NOMO-1 treated with dmso at 0.1 percent for 144 hours (cell line): ENCODE data around the gene GSTT2.

Experiments
- DNase-seq: peaks from one replicate; lab custom pipeline; 2025; ENCODE audit not compliant: unreplicated experiment; lab: John Stamatoyannopoulos, UW

GSTT2 gene

GRCh38 chr22:24008381-24009226, 28.7 kb downstream of the GSTT2 start:
- no peak for DNase-seq

GRCh38 chr22:24009227-24010017, 29.5 kb downstream of the GSTT2 start:
- DNase-seq: no peak

- DNase-seq: no peak
These were observed 30.1 kb downstream of the GSTT2 start for GRCh38 chr22:24010018-24010391.

GRCh38 chr22:24011735-24012068, 31.8 kb downstream of the GSTT2 start:
- DNase-seq: no peak

- DNase-seq: no peak
These were observed 36.2 kb downstream of the GSTT2 start for GRCh38 chr22:24016156-24016555.

GRCh38 chr22:24021304-24021703, 41.4 kb downstream of the GSTT2 start:
- no peak for DNase-seq

- DNase-seq: no peak
These were observed 43.4 kb downstream of the GSTT2 start for GRCh38 chr22:24023204-24023789.

GRCh38 chr22:24024354-24024753, 44.4 kb downstream of the GSTT2 start:
- DNase-seq: no peak

- no peak for DNase-seq
These were observed 45.5 kb downstream of the GSTT2 start for GRCh38 chr22:24025475-24025874.

GRCh38 chr22:24026056-24026455, 46.1 kb downstream of the GSTT2 start:
- DNase-seq: no peak

GRCh38 chr22:24026733-24027132, 46.8 kb downstream of the GSTT2 start:
- DNase-seq: no peak

- no peak for DNase-seq
These were observed 47.5 kb downstream of the GSTT2 start for GRCh38 chr22:24027389-24027975.

GRCh38 chr22:24027991-24028390, 48.1 kb downstream of the GSTT2 start:
- DNase-seq: no peak

GRCh38 chr22:24028533-24028932, 48.6 kb downstream of the GSTT2 start:
- no peak for DNase-seq

- DNase-seq: no peak
These were observed 49.4 kb downstream of the GSTT2 start for GRCh38 chr22:24029304-24029703.

GRCh38 chr22:24030186-24030702, 50.3 kb downstream of the GSTT2 start:
- no peak for DNase-seq
